Diencephalon (tissue), 1 donor: ENCODE data around the gene ECD. TPM values are rescaled to one million over a fixed set of nuclear protein-coding genes. Genes with fewer than 3 reads are reported as not detected.
A peak's percentile ranks its signal among the peaks of the same experiment; 100 is the strongest.

Experiments used
- small RNA-seq: library from RNA; depleted of rRNA; stranded (forward); fragments of <200 nt; gene quantifications from one replicate; pipeline ENCODE3, GENCODE V24; 2014
- total RNA-seq: library from RNA; depleted of rRNA; stranded (reverse); fragments of >200 nt; gene quantifications from one replicate; pipeline ENCODE4 v1.2.3, GENCODE V29; 2014

The ECD gene
- 31.1 TPM for total RNA-seq

DNA sequence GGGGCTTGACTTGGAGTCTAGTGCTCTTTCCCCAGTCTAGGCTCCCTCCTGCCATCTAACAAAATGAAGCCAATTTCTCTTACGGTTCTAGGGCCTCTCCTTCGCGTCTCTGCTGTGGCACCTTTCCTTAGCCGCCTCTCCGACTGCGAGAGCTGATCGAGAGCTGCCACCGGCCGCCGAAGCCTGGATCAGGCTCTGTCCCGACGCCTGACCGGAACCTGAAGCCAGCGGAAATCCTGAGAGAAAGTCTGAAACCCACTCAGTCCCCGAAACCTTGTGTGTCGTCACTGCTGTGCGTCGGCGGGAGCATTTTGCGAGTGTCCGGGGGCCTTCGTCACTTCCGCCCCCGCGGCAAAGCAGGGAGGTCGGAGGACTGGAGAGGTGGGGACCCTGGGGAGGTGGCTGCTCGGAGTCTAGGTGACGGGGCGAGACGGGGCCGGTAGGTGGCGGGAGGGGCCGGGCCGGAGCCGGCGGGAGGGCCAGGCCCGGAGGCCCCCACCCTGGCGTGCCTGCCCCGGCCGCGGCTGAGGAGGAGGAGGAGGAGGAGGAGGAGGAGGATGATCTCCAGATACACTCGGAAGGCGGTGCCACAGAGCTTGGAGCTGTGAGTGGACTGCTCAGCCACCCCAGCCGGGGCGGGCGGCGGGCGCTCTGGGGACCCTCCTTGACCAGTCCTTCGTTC is at the start of gene ECD, which contains the start of gene FAM149B1:
Gene ECD, minus strand, starts transcription at position 226 of the 682 bp plus-strand sequence. CDS start 4,071 bp downstream, outside the sequence.
Gene FAM149B1, plus strand, starts transcription at position 337 of the 682 bp plus-strand sequence. Its CDS starts 221 bp downstream, at position 558.

DNA sequence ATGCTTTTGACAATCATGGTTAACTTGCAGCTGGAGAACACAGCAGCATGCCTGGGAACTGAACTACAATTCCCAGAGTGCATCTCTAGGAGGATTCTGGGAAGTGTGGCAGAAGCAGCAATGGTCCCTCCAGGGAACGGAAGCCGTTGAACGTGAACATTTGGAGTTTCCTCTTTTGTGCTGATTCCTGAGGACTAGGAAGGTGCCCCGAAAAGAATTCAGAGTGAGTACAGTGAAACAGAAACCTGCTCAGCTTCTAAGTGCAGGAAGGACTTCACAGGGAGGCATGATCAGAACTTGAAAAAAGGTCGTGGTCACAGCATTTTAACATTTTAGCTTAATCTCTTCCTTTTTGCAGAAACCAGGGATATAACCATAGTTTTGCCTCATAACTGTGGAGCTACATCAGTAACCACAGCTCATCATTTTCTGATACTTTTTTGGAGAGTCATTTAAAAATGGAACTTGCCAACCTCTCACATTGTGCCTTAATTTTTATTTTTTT is 57.4 kb downstream of the ECD start, which contains the start of gene NUDT13:
Gene NUDT13, plus strand, starts transcription at position 111 of the 505 bp plus-strand sequence. CDS start 3,911 bp downstream, outside the sequence.

DNA sequence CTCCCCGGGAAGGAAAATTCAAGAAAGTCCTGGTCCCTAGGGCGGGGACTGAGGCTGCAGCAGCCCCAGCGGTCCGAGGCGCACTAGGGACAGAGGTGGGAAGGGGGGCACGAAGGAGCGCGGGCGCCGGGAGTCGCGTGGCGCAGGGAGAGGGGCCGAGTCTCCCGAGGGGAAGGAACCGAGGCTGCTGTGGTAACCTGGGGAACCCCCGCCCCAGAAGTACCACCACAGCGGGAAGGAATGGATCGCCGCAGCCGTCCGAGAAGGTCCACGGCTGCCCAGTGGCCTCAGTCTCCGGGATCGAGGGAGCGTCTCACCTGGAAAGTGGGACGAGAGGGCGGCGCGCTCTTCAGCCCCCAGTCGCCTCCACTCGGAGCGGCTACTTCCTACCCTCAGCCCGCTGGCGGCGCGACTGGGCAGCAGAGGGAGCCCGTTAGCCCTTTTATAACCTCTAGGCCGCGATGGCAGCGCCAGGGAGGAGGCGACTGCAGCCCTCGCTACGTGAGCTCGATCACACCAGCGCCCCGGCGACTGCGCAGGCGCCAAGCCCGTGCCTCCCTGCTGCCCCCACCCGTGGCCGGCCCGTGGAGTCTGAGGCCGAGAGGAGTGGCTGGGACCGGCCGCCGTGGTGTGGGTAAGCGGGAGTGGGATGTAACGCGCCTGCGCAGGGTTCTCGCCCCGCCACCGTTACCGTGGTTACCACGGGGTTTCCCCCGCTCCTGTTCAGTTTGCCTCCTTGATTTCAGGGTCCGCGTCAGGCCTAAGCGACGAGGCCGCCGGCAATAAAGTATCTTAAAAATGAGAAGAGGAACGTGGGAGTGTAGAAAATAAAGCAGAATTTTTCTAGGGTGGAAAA is 71.1 kb downstream of the ECD start, which contains the start of gene P4HA1:
Gene P4HA1, minus strand, starts transcription at position 418 of the 856 bp plus-strand sequence. CDS start 21,983 bp downstream, outside the sequence.

Small RNA genes within 50 kb of the gene (small RNA-seq; reads per million reads assigned to genes)
- gene RF00019 (not detected), gene SNORA11F (0.98 reads per million, percentile 76 among the genes with 10 or more reads in this experiment)

Other genes starting within 250 kb of the ECD start
- not detected for gene PLA2G12B, start 213.2 kb downstream of the ECD start, total RNA-seq
- 46.4 TPM for gene P4HA1, start 71.1 kb downstream of the ECD start, total RNA-seq
- 0.92 TPM for gene NUDT13, start 57.6 kb downstream of the ECD start, total RNA-seq
- gene FAM149B1, start 111 bp upstream of the ECD start, total RNA-seq: 33.2 TPM
- gene DNAJC9, start 79.2 kb upstream of the ECD start, total RNA-seq: 59.1 TPM
- 99.4 TPM for gene MRPS16, start 84.6 kb upstream of the ECD start, total RNA-seq
- 6.0 TPM for gene CFAP70, start 190.9 kb upstream of the ECD start, total RNA-seq
- 33.9 TPM for gene ANXA7, start 246.1 kb upstream of the ECD start, total RNA-seq